NCI-H1436 (cell line): ENCODE results near the gene SNX21.
"Not testable (repeated sequence)": the region's sequence is repeated elsewhere in the genome, so short reads cannot be mapped to it uniquely, and the experiment has no call there.

Experiments
- DNase-seq: peaks from one replicate; lab custom pipeline; 2025; lab: John Stamatoyannopoulos, UW

SNX21 gene

DNA sequence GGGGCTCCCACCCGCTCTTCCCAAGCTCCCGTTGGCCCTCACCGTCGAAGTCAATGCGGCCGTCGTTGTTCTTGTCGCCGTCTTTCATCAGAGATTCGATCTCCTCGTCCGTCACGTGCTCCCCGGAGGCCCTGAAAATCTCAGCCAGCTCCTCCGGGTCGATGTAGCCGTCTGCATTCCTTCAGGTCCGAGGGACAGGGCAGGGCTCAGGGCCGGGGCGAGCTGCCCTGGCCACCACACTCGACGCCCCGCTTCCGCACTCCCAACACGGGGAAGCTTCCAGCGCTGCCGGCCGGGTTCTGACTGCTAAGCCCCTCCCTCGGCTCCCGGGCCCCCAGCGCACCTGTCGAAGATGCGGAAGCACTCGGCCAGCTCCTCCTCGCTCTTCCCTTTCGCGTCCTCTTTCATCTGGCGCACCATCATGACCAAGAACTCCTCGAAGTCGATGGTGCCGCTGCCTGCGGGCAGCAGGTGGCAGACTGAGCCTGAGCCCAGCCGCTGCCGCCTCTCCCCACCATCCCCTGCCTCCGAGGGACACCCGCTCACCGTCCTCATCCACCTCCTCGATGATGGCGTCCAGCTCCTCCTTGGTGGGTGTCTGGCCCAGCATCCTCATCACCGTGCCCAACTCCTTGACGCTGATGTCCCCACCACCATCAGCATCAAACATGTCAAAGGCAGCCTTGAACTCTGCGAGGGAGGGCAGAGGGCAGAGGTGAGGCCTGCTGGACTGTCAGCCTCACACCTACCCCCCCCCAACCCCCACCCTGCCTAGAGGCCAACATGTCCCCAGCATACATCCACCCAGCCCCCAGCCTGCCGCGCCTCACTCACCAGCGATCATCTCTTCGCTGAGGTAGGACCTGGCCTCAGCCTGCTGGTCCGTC, 9.4 kb upstream of the SNX21 start:
- no peak for DNase-seq

DNA sequence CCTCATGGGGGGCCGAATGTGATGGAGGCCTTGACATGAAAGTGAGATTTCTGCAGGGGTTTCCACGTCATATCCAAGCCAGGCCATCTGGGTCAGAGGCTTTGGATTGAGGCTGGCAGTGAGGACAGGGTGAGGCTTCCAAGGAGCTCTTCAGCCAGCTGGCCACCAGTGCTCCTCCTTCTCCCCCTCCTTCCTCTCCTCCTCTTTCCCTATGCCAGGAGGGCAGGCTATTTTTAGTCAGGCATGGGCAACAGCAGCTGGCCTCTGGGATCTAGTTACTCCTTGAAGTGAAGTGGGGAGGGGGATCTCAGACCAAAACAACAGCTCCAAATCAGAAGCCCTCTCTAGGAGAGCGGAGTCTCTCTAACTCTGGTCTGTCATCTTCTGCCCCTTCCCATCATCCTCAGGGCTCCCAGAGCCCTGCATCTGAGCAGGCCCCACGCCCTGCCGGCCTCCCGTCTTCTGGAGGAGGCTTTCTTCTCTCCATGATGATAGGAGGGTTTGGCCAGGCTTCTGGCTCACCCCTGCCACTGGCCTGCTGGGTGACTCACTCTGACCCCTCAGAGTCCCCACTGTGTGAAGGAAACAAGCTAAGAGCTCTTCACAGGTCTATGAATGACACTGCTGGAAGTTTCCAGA, 7.1 kb upstream of the SNX21 start:
- no peak for DNase-seq

GRCh38 chr20:45827030-45827652, 6.5 kb upstream of the SNX21 start, which contains the start of gene TNNC2:
Gene TNNC2 (minus strand): TSS chr20:45827312. CDS start chr20:45827248, 64 bp downstream.
- DNase-seq = no peak

DNA sequence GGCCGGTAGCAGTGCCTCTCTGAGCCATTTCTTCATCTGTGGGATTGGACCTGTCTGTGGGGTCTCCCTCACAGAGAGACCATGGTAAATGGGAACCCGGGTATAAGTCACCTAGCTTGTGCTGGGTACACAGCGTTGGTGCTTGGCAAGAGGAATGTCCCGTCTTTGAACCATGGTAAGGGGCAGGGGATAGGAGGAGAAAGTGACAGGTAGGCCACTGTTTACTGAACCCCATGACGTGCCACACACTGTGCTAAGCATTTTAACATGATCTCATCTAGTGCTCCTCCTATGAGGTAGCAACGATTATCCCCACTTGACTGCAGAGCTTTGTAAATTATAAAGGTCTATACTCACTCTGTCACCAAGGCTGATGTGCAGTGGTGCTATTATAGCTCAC, 5.9 kb upstream of the SNX21 start:
- no peak for DNase-seq

DNA sequence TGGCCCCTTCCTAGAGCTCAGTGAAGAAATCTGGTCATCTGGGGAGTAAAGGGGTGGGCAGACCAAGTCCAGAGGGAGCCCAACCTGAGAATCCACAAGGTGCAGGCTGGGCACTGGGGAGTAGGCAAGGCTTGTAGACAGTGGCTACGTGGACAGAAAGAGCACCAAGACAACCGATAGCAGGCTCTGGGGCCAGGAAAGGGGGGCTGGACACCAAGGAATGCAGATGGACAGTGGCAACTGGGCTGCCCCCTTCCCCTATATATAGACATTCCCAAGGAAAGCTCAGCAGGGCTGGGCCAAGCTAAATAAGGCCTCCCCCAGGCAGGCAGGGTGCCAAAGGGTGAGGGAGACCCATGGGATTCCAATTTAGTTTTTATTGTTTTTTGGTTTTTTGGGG, 5.0 kb upstream of the SNX21 start:
- no peak for DNase-seq

GRCh38 chr20:45829673-45830106, 3.9 kb upstream of the SNX21 start:
- not testable (repeated sequence) for DNase-seq

DNA sequence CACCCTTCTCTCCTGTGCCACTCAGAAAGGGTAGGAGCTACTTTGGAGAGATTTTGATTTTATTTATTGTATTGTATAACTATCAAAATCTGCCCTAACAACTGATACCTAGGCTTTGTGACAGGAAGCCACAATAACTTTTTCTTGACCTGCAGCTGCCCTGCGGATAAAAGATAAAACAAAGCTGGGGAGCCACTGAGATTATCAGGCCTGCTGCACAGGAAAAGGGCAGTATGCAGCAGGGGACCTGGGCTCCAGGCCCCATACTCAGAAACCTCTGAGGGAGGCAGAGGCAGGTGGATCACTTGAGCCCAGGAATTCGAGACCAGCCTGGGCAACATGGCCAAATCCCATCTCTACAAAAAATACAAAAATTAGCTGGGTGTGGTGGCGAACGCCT, 980 bp upstream of the SNX21 start:
- DNase-seq = no peak

- peak; percentile 41 for DNase-seq
Measured at GRCh38 chr20:45833883-45834796, 541 bp downstream of the SNX21 start.

DNA sequence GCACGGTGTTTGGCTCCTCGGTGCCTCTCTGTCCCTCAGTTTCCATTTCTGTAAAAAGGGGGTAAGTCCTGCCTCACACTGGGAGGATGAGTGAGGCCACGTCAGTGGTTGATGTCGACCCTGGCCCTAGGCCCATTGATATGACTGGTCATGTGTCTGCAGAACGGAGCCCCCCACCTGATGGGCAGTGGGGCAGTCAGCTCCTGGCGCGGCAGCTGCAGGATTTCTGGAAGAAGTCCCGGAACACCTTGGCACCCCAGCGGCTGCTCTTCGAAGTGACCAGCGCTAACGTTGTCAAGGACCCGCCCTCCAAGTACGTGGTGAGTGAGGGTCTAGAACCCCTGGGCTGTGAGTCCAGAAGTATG, 1.2 kb downstream of the SNX21 start:
- no peak for DNase-seq

DNA sequence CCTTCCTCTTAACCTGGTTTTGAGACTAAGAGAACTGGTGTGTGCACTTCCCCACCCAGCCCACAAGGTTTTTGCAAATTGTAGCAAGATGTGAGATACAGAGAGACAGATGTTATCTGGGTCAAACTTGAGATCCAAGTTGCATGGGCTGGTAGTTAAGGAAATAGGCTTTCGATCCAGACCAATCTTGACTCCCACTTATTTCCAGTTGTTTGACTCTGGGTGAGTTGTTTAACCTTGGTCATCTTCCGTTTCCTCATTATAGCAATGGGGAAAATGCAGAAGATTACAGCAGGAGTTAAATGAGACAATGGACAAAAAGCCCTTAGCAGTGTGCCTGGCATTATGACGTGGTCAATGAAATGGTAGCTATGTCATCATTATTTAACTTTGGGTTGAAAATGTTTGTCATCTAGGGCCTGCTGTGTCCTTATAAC, 1.7 kb downstream of the SNX21 start:
- no peak for DNase-seq

- no peak for DNase-seq
Measured at GRCh38 chr20:45835825-45836224, 2.2 kb downstream of the SNX21 start.

GRCh38 chr20:45836841-45837240, 3.2 kb downstream of the SNX21 start:
- no peak for DNase-seq

DNA sequence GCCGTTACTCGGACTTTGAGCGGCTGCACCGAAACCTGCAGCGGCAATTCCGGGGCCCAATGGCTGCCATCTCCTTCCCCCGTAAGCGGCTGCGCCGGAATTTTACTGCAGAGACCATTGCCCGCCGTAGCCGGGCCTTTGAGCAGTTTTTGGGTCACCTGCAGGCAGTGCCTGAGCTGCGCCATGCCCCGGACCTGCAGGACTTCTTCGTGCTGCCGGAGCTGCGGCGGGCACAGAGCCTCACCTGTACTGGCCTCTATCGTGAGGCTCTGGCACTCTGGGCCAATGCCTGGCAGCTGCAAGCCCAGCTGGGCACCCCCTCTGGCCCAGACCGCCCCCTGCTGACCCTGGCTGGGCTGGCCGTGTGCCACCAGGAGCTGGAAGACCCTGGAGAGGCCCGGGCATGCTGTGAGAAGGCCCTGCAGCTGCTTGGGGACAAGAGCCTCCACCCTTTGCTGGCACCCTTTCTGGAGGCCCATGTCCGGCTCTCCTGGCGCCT, 7.2 kb downstream of the SNX21 start:
- no peak for DNase-seq

- no peak for DNase-seq
Measured at GRCh38 chr20:45841407-45842129, 8.0 kb downstream of the SNX21 start.

DNA sequence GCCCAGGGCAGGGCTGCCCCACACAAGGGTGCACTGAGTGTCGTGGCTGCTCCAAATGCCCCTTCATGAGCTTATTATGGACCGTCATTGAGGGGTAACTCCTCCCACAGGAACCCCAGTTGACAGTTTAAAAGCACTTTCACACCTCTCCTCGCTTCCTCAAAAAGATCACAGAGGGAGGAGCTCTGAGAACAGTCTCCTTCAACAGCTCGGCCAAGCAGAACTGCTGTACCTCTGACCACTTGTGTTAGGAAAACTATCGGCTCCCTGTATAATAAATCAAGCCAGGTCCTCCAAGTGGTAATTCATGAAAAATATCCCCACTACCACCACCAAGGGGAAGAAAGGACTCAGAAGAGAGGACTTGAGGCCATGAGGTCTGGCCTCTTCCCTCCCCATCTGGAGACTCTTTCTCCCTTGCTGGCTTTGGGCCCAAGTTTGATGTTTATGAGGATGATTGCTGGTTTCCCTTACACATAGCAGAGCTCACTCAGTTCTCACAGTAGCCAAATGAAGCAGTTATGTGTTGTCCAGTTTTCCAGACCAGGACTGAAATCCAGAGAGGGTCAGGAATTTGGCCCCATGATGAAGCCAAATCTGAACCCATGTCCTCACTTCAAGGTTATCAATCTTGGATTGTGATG, 8.7 kb downstream of the SNX21 start:
- no peak for DNase-seq

DNA sequence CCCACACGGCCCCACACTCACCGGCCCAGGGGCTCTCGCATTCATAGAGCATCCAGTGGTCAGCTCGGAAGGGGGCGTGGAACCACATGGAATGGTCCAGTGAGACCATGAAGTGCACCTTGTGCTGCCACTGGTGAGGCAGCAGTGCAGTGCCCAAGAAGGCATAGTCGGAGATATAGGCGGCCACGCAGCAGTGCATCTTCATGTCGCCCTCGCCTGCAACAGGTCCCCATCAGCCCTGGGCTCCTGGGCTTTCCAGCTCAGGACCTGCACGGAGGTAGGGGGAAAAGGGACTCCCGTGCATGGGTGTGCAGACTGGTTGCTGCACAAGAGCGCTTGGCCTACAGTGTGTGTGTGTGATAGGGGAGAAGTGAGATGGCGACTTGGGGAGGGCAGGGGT, 9.9 kb downstream of the SNX21 start:
- DNase-seq = no peak

DNA sequence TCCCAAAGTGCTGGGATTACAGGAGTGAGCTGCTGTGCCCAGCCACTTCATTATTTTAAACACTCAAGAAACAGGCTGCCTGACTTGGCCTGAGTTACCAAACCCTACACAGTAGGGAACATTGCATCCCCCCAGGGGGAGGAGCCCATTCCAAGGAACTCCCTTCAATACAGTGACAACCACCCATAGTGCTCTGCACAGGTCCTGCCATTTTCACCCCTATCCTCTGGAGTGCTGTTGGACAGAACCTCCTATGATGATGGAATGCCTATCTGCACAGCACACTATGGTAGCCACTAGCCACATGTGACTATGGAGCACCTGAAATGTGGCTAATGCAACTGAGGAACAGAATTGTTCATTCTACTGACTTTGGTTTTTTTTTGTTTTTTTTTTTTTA, 11.9 kb downstream of the SNX21 start:
- no peak for DNase-seq

DNA sequence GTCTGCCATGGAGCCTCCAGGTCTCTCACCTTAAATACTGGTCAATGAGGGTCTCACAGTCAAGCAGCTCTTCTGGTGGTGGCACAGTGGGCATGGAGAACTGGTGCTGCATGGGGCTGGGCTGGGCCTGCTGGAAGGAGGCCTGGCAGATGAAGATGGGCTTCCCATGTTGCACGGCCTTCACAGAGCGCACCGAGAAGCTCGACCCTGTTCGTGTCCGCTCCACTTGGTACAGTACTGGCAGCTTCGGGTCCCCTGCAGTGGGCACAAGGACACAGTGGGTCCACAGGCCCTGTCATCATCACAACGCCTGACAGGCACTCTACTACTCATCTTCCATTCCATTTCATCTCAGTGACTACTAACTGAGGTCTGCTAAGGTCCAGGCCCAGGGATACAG, 14.8 kb downstream of the SNX21 start:
- DNase-seq = no peak

DNA sequence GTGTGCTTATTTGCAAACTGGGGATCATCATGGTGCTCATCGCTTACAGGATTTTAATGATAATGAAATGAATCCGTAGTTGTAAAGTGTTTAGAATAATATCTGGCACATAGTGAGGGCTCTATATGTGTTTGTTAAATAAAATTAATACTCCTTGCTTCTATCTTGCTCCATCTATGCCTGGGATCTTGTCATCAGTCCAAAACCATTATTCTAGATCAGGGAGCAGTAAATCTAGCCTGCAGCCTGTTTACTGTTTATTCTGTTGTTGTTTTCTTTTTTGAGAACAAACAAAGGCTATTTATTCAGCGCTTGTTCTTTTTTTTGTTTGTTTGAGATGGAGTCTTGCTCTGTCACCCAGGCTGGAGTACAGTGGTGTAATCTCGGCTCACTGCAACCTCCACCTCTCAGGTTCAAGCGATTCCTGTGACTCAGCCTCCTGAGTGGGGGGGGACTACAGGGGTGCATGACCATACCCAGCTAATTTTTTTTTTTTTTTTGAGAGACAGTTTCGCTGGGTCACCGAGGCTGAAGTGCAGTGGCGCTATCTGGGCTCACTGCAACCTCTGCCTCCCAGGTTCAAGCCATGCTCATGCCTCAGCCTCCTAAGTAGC, 15.5 kb downstream of the SNX21 start:
- DNase-seq = no peak

DNA sequence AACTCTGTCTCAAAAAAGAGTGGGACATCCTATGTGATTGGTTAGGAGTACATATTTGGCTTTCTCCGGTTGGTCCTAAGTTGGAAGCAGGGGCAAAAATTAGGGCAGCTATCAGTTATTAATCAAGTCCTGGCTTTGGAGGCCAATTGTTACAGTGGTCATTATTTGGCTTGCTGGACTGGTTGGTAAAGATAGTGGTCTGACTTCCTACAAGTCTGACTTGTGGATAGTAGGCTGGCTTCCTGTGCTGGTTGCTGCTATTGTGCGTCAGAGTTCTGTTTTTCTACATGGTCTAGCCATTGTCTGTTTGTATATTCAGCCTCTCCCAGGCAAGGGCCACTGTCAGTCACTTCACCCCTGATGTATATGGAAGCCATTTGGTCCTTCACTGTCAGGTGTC, 16.6 kb downstream of the SNX21 start:
- no peak for DNase-seq
